HG03135 (cell line): Measurements from ENCODE around the gene PLOD3.
"Not testable (repeated sequence)": the region's sequence is repeated elsewhere in the genome, so short reads cannot be mapped to it uniquely, and the experiment has no call there.

Experiments
- ATAC-seq: cut with Tn5 transposase; IDR thresholded peaks from one replicate; pipeline ENCODE4 v1.9.1; 2021; ENCODE audit warnings: mild to moderate bottlenecking, moderate library complexity; ENCODE audit not compliant: unreplicated experiment

The PLOD3 gene

GRCh38 chr7:101216001-101216859 is 1.2 kb downstream of the PLOD3 start:
- ATAC-seq = no peak

GRCh38 chr7:101212014-101212413 is 5.4 kb downstream of the PLOD3 start:
- no peak for ATAC-seq

- no peak for ATAC-seq
Observed at GRCh38 chr7:101211501-101211900, 5.9 kb downstream of the PLOD3 start.

GRCh38 chr7:101210143-101210542 is 7.2 kb downstream of the PLOD3 start:
- ATAC-seq = no peak

- no peak for ATAC-seq
Observed at GRCh38 chr7:101208794-101209193, 8.6 kb downstream of the PLOD3 start.

- ATAC-seq = no peak
Observed at GRCh38 chr7:101207459-101207858, 9.9 kb downstream of the PLOD3 start.

GRCh38 chr7:101206665-101207042 is 10.7 kb downstream of the PLOD3 start:
- no peak for ATAC-seq

- no peak for ATAC-seq
Observed at GRCh38 chr7:101205901-101206664, 11.3 kb downstream of the PLOD3 start.

- not testable (repeated sequence) for ATAC-seq
Observed at GRCh38 chr7:101203740-101204738, 13.3 kb downstream of the PLOD3 start.

- ATAC-seq = no peak
Observed at GRCh38 chr7:101202603-101202918, 14.8 kb downstream of the PLOD3 start.

- ATAC-seq = no peak
Observed at GRCh38 chr7:101201695-101202602, 15.4 kb downstream of the PLOD3 start.

GRCh38 chr7:101200862-101201599 is 16.4 kb downstream of the PLOD3 start, which contains the start of gene MOGAT3:
Gene MOGAT3, minus strand, starts transcription at chr7:101201036. Its CDS starts 182 bp downstream, at chr7:101200854.
- no peak for ATAC-seq

- ATAC-seq = no peak
Observed at GRCh38 chr7:101200504-101200861, 16.9 kb downstream of the PLOD3 start.

GRCh38 chr7:101199522-101199921 is 17.9 kb downstream of the PLOD3 start:
- ATAC-seq = not testable (repeated sequence)

- ATAC-seq = no peak
Observed at GRCh38 chr7:101198476-101198875, 18.9 kb downstream of the PLOD3 start.

GRCh38 chr7:101197991-101198390 is 19.4 kb downstream of the PLOD3 start:
- ATAC-seq = no peak

GRCh38 chr7:101195884-101196283 is 21.5 kb downstream of the PLOD3 start:
- no peak for ATAC-seq

- ATAC-seq = no peak
Observed at GRCh38 chr7:101189109-101189508, 28.3 kb downstream of the PLOD3 start.

- ATAC-seq = no peak
Observed at GRCh38 chr7:101186844-101187428, 30.4 kb downstream of the PLOD3 start.
